ENCODE data around the gene GRIA3.

GRCh38 chrX:123310112-123310511 lies 126.0 kb downstream of the GRIA3 start:
- TF ChIP-seq CTCF (conservative IDR thresholded peaks at IDR 0.05 in 1 of 2, IDR thresholded peaks at IDR 0.05 in 1 of 2; ENCODE audit: low read depth in 1 of 2, low read length in 2 of 2) (no peak), EZH2 (IDR thresholded peaks at IDR 0.05; ENCODE audit: low read length, missing control alignments) (no peak)

All from fibroblast of lung (primary cell).